ENCODE results near the gene LBP. TPM values are rescaled to one million over a fixed set of nuclear protein-coding genes. Genes with fewer than 3 reads are reported as not detected.
"Not testable (repeated sequence)": the region's sequence is repeated elsewhere in the genome, so short reads cannot be mapped to it uniquely, and the experiment has no call there.

Gene LBP
- total RNA-seq, 1 experiment from 2014 or later: not detected

- no TSS peak for BruUV-seq (replicated peaks)
- ChIA-PET POLR2A (ENCODE audit: low non-redundant PET) (no interaction called here), CTCF (no interaction called here)
- no peak for TF ChIP-seq CTCF (conservative IDR thresholded peaks at IDR 0.05; ENCODE audit: low read depth, low read length)
- TF ChIP-seq EZH2 (IDR thresholded peaks at IDR 0.05; ENCODE audit: borderline replicate concordance, low read depth, low read length, poor library complexity, severe bottlenecking): no peak
- no peak overlapping the region for H3K4me3 ChIP-seq (ENCODE audit: low read depth, low read length, poor library complexity, severe bottlenecking)
- intact Hi-C loops (cut with micrococcal nuclease; ENCODE audit: unreplicated experiment): loop anchor here (10.0 kb wide), 1 partner anchor 843 kb away; no protein-coding TSS in a partner anchor
- H3K27ac ChIP-seq (ENCODE audit: low read depth, low read length, poor library complexity, severe bottlenecking): no peak overlapping the region
- no peaks in the 10 kb centered on the region for H3K9me3 ChIP-seq (ENCODE audit: low read depth, low read length, poor library complexity, severe bottlenecking)
- no peak for DNase-seq (ENCODE audit: low spot score)
- H3K4me1 ChIP-seq (ENCODE audit: insufficient read depth, low read length, poor library complexity, severe bottlenecking): peaks cover 4% of the 10 kb centered on the region
- no peaks in the 10 kb centered on the region for H3K36me3 ChIP-seq (ENCODE audit: insufficient read depth, low read length, poor library complexity, severe bottlenecking)
- no peaks in the 10 kb centered on the region for H3K27me3 ChIP-seq (replicated peaks; ENCODE audit: insufficient read depth, low read depth, low read length, poor library complexity)
Observed at GRCh38 chr20:38407321-38407720, 61.0 kb downstream of the LBP start.

GRCh38 chr20:38407822-38408221, 61.5 kb downstream of the LBP start:
- BruUV-seq (replicated peaks); POLR2A ChIA-PET (ENCODE audit: low non-redundant PET); H3K4me3 ChIP-seq (ENCODE audit: low read depth, low read length, poor library complexity, severe bottlenecking); H3K4me1 ChIP-seq (ENCODE audit: insufficient read depth, low read length, poor library complexity, severe bottlenecking); H3K27ac ChIP-seq (ENCODE audit: low read depth, low read length, poor library complexity, severe bottlenecking); DNase-seq (ENCODE audit: low spot score); H3K9me3 ChIP-seq (ENCODE audit: low read depth, low read length, poor library complexity, severe bottlenecking); H3K36me3 ChIP-seq (ENCODE audit: insufficient read depth, low read length, poor library complexity, severe bottlenecking); H3K27me3 ChIP-seq (replicated peaks; ENCODE audit: insufficient read depth, low read depth, low read length, poor library complexity): not testable (repeated sequence)
- CTCF ChIA-PET: interaction anchor here (1.0 to 1.4 kb wide), 8 partner anchors 10 to 350 kb away, joined by 3 to 9 read pairs (median 4); no protein-coding TSS in a partner anchor
- intact Hi-C loops (cut with micrococcal nuclease; ENCODE audit: unreplicated experiment): loop anchor here (1.0 to 10.0 kb wide), 4 partner anchors 69 to 843 kb away; no protein-coding TSS in a partner anchor

- Histone ChIP-seq H3K4me1 (ENCODE audit: insufficient read depth, low read length, poor library complexity, severe bottlenecking) (no peaks in the 10 kb centered on the region), H3K36me3 (ENCODE audit: insufficient read depth, low read length, poor library complexity, severe bottlenecking) (peaks cover 16% of the 10 kb centered on the region), H3K9me3 (ENCODE audit: low read depth, low read length, poor library complexity, severe bottlenecking) (no peaks in the 10 kb centered on the region), H3K27ac (ENCODE audit: low read depth, low read length, poor library complexity, severe bottlenecking) (no peak overlapping the region), H3K4me3 (ENCODE audit: low read depth, low read length, poor library complexity, severe bottlenecking) (no peak overlapping the region), H3K27me3 (replicated peaks; ENCODE audit: insufficient read depth, low read depth, low read length, poor library complexity) (no peaks in the 10 kb centered on the region)
- DNase-seq (ENCODE audit: low spot score): no peak
- TF ChIP-seq CTCF (conservative IDR thresholded peaks at IDR 0.05; ENCODE audit: low read depth, low read length) (no peak), EZH2 (IDR thresholded peaks at IDR 0.05; ENCODE audit: borderline replicate concordance, low read depth, low read length, poor library complexity, severe bottlenecking) (no peak)
- POLR2A ChIA-PET (ENCODE audit: low non-redundant PET): no interaction called here
- intact Hi-C loops (cut with micrococcal nuclease; ENCODE audit: unreplicated experiment): no loop called here
- CTCF ChIA-PET: no interaction called here
- BruUV-seq (replicated peaks): no TSS peak
Observed at GRCh38 chr20:38412877-38413577, 66.7 kb downstream of the LBP start.

All from A673 (cell line).